HEK293 (cell line): ENCODE measurements around the gene ALOXE3.
A peak's percentile ranks its signal among the peaks of the same experiment; 100 is the strongest.

Source experiments
- BCL11A ChIP-seq: fragments of 450-650 bp; formaldehyde crosslinking; IDR thresholded peaks from 2 replicates; pipeline ENCODE4 v1.5.1; 2016; ENCODE audit warnings: low read depth, missing biosample characterization, missing genetic modification characterization
- OSR2 ChIP-seq: fragments of 450-650 bp; formaldehyde crosslinking; IDR thresholded peaks from 2 replicates; pipeline ENCODE4 v1.5.1; 2016; ENCODE audit warnings: missing biosample characterization, missing genetic modification characterization
- ZBTB10 ChIP-seq: fragments of 450-650 bp; formaldehyde crosslinking; IDR thresholded peaks from 2 replicates; pipeline ENCODE4 v1.5.1; 2016; ENCODE audit warnings: missing biosample characterization, missing genetic modification characterization
- ZBTB11 ChIP-seq: fragments of 450-650 bp; formaldehyde crosslinking; conservative IDR thresholded peaks from 2 replicates; pipeline ENCODE4 v1.5.1; 2016; ENCODE audit warnings: low read depth, missing biosample characterization, missing genetic modification characterization
- ZBTB17 ChIP-seq: fragments of 450-650 bp; formaldehyde crosslinking; IDR thresholded peaks from 2 replicates; pipeline ENCODE4 v1.5.1; 2016; ENCODE audit warnings: missing biosample characterization, missing genetic modification characterization
- ZBTB21 ChIP-seq: fragments of 450-650 bp; formaldehyde crosslinking; IDR thresholded peaks from 2 replicates; pipeline ENCODE4 v1.5.1; 2017; ENCODE audit warnings: missing biosample characterization, missing genetic modification characterization
- ZBTB44 ChIP-seq: fragments of 450-650 bp; IDR thresholded peaks from 2 replicates; pipeline ENCODE4 v1.5.1; 2018; ENCODE audit warnings: missing biosample characterization, mild to moderate bottlenecking, missing genetic modification characterization
- ZBTB48 ChIP-seq: fragments of 450-650 bp; formaldehyde crosslinking; IDR thresholded peaks from 2 replicates; pipeline ENCODE4 v1.5.1; 2016; ENCODE audit warnings: missing biosample characterization, missing genetic modification characterization
- ZFP41 ChIP-seq: fragments of 450-650 bp; formaldehyde crosslinking; IDR thresholded peaks from 2 replicates; pipeline ENCODE4 v1.5.1; 2016; ENCODE audit warnings: missing biosample characterization, missing genetic modification characterization, borderline replicate concordance
- ZIC2 ChIP-seq: fragments of 450-650 bp; formaldehyde crosslinking; IDR thresholded peaks from 2 replicates; pipeline ENCODE4 v1.5.1; 2016; ENCODE audit warnings: missing biosample characterization, missing genetic modification characterization
- ZNF133 ChIP-seq: fragments of 450-650 bp; formaldehyde crosslinking; IDR thresholded peaks from 2 replicates; pipeline ENCODE4 v1.5.1; 2016; ENCODE audit warnings: missing biosample characterization, missing genetic modification characterization
- ZNF169 ChIP-seq: fragments of 450-650 bp; formaldehyde crosslinking; IDR thresholded peaks from 2 replicates; pipeline ENCODE4 v1.5.1; 2016; ENCODE audit warnings: missing biosample characterization, missing genetic modification characterization
- ZNF175 ChIP-seq: fragments of 450-650 bp; formaldehyde crosslinking; IDR thresholded peaks from 2 replicates; pipeline ENCODE4 v1.5.1; 2016; ENCODE audit warnings: missing biosample characterization, missing genetic modification characterization
- ZNF2 ChIP-seq: fragments of 450-650 bp; formaldehyde crosslinking; IDR thresholded peaks from 2 replicates; pipeline ENCODE4 v1.5.1; 2016; ENCODE audit warnings: missing biosample characterization, missing genetic modification characterization
- ZNF202 ChIP-seq: fragments of 450-650 bp; formaldehyde crosslinking; IDR thresholded peaks from 2 replicates; pipeline ENCODE4 v1.5.1; 2016; ENCODE audit warnings: missing biosample characterization, missing genetic modification characterization, borderline replicate concordance
- ZNF335 ChIP-seq: fragments of 450-650 bp; formaldehyde crosslinking; conservative IDR thresholded peaks from 2 replicates; pipeline ENCODE4 v1.5.1; 2016; ENCODE audit warnings: missing biosample characterization, missing genetic modification characterization
- ZNF391 ChIP-seq: fragments of 450-650 bp; formaldehyde crosslinking; IDR thresholded peaks from 2 replicates; pipeline ENCODE4 v1.5.1; 2016; ENCODE audit warnings: low read depth, missing biosample characterization, missing genetic modification characterization, borderline replicate concordance
- ZNF513 ChIP-seq: fragments of 450-650 bp; IDR thresholded peaks from 2 replicates; pipeline ENCODE4 v1.5.1; 2018; ENCODE audit warnings: missing biosample characterization, missing genetic modification characterization
- ZNF558 ChIP-seq: fragments of 450-650 bp; formaldehyde crosslinking; IDR thresholded peaks from 2 replicates; pipeline ENCODE4 v1.5.1; 2016; ENCODE audit warnings: missing biosample characterization, missing genetic modification characterization
- ZNF561 ChIP-seq: fragments of 450-650 bp; IDR thresholded peaks from 2 replicates; pipeline ENCODE4 v1.5.1; 2018; ENCODE audit warnings: missing biosample characterization, missing genetic modification characterization, borderline replicate concordance
- ZNF621 ChIP-seq: fragments of 450-650 bp; formaldehyde crosslinking; IDR thresholded peaks from 2 replicates; pipeline ENCODE4 v1.5.1; 2017; ENCODE audit warnings: missing biosample characterization, missing genetic modification characterization
- ZNF629 ChIP-seq: fragments of 450-650 bp; formaldehyde crosslinking; IDR thresholded peaks from 2 replicates; pipeline ENCODE4 v1.5.1; 2017; ENCODE audit warnings: missing biosample characterization, missing genetic modification characterization
- ZNF654 ChIP-seq: fragments of 450-650 bp; formaldehyde crosslinking; IDR thresholded peaks from 2 replicates; pipeline ENCODE4 v1.5.1; 2016; ENCODE audit warnings: low read depth, missing biosample characterization, missing genetic modification characterization
- ZNF670 ChIP-seq: fragments of 450-650 bp; formaldehyde crosslinking; IDR thresholded peaks from 2 replicates; pipeline ENCODE4 v1.5.1; 2016; ENCODE audit warnings: missing biosample characterization, missing genetic modification characterization, low read depth
- ZNF677 ChIP-seq: fragments of 450-650 bp; IDR thresholded peaks from 2 replicates; pipeline ENCODE4 v1.5.0; 2018; ENCODE audit warnings: missing biosample characterization, mild to moderate bottlenecking, missing genetic modification characterization, moderate library complexity
- ZNF776 ChIP-seq: fragments of 450-650 bp; formaldehyde crosslinking; IDR thresholded peaks from 2 replicates; pipeline ENCODE4 v1.5.0; 2017; ENCODE audit warnings: missing biosample characterization, missing genetic modification characterization, borderline replicate concordance
- ZNF830 ChIP-seq: fragments of 450-650 bp; IDR thresholded peaks from 2 replicates; pipeline ENCODE4 v1.5.0; 2018; ENCODE audit warnings: missing biosample characterization, missing genetic modification characterization, low read depth, mild to moderate bottlenecking, moderate library complexity
- ZSCAN18 ChIP-seq: fragments of 450-650 bp; formaldehyde crosslinking; IDR thresholded peaks from 2 replicates; pipeline ENCODE4 v1.5.1; 2016; ENCODE audit warnings: missing biosample characterization, missing genetic modification characterization

ALOXE3 gene

GRCh38 chr17:8109661-8110455, 8.5 kb downstream of the ALOXE3 start (continued):
- no peak for TF ChIP-seq ZBTB10
- no peak for TF ChIP-seq ZBTB17
- TF ChIP-seq ZNF677 (tag by site-specific recombination), result no peak
- TF ChIP-seq ZNF2 (tag by site-specific recombination), result 0 out of 2 replicates have a peak, but pooled peaks have one; percentile 48
- TF ChIP-seq ZBTB11 (tag by site-specific recombination), result no peak
- no peak for TF ChIP-seq ZNF776 (tag by site-specific recombination)
- no peak for TF ChIP-seq ZSCAN18 (tag by site-specific recombination)
- TF ChIP-seq OSR2 (tag by site-specific recombination), result no peak
- no peak for TF ChIP-seq ZNF391 (tag by site-specific recombination)
- TF ChIP-seq ZNF670 (tag by site-specific recombination), result no peak
- TF ChIP-seq ZNF175 (tag by site-specific recombination), result no peak
- TF ChIP-seq ZNF621 (tag by site-specific recombination), result no peak
- no peak for TF ChIP-seq ZNF561 (tag by site-specific recombination)
- TF ChIP-seq ZNF558 (tag by site-specific recombination), result no peak
- TF ChIP-seq ZNF335 (tag by site-specific recombination), result no peak
- TF ChIP-seq ZBTB48, result no peak
- peak; percentile 56 for TF ChIP-seq ZIC2 (tag by site-specific recombination)
- no peak for TF ChIP-seq ZNF513
- TF ChIP-seq BCL11A (tag by site-specific recombination), result no peak
- no peak for TF ChIP-seq ZBTB44 (tag by site-specific recombination)
- TF ChIP-seq ZNF654 (tag by site-specific recombination), result peak; percentile 20; the same call in 1 of the 2 replicates
- no peak for TF ChIP-seq ZFP41
- TF ChIP-seq ZBTB21 (tag by site-specific recombination), result no peak
- no peak for TF ChIP-seq ZNF133
- TF ChIP-seq ZNF629, result no peak
- TF ChIP-seq ZNF202 (tag by site-specific recombination), result no peak
- no peak for TF ChIP-seq ZNF169 (tag by site-specific recombination)
- no peak for TF ChIP-seq ZNF830 (tag by site-specific recombination)
